Measurements from ENCODE around the gene SERPINA3.

- TF ChIP-seq CTCF (IDR thresholded peaks at IDR 0.05) (no peak), POLR2A (IDR thresholded peaks at IDR 0.05) (no peak), EP300 (IDR thresholded peaks at IDR 0.05) (no peak), POLR2AphosphoS5 (IDR thresholded peaks at IDR 0.05) (no peak)
Observed at GRCh38 chr14:94591073-94591472, 21.1 kb upstream of the SERPINA3 start.
